GM18868 (cell line): ENCODE measurements around the gene UTS2.

Experiments used
- ATAC-seq: cut with Tn5 transposase; IDR thresholded peaks from one replicate; pipeline ENCODE4 v1.9.1; 2021; ENCODE audit warnings: mild to moderate bottlenecking, moderate library complexity; ENCODE audit not compliant: unreplicated experiment

The UTS2 gene

GRCh38 chr1:7813677-7814373 lies 39.0 kb downstream of the UTS2 start:
- ATAC-seq = no peak

- ATAC-seq = no peak
Measured at GRCh38 chr1:7811476-7811875, 41.4 kb downstream of the UTS2 start.

GRCh38 chr1:7810395-7810794 lies 42.5 kb downstream of the UTS2 start:
- no peak for ATAC-seq

- no peak for ATAC-seq
Measured at GRCh38 chr1:7809742-7810141, 43.1 kb downstream of the UTS2 start.

GRCh38 chr1:7808253-7808844 lies 44.5 kb downstream of the UTS2 start:
- ATAC-seq = no peak

GRCh38 chr1:7805460-7805859 lies 47.4 kb downstream of the UTS2 start:
- no peak for ATAC-seq
